Cardiac muscle cell (in vitro differentiated cells and primary cell): ENCODE results near the gene AQP12A. TPM values are rescaled to one million over a fixed set of nuclear protein-coding genes. Genes with fewer than 3 reads are reported as not detected.
A peak's percentile ranks its signal among the peaks of the same experiment; 100 is the strongest.

ENCODE experiments used
- DNase-seq, 2 donors: peaks; one replicate each; pipeline versions ENCODE4 v3.0.0 to v3.0.0-alpha.2; 2010 to 2017; ENCODE audit warnings: low read depth in 1 of 2, low spot score in 1 of 2
- H3K27ac ChIP-seq: fragments of 200-600 bp; sonication (generic); 2 replicates; pipeline ENCODE4 v1.5.1; 2016
- H3K27me3 ChIP-seq: fragments of 200-600 bp; sonication (generic); 2 replicates; pipeline ENCODE4 v1.6.0; 2016; ENCODE audit warnings: control low read depth
- H3K36me3 ChIP-seq: fragments of 200-600 bp; sonication (generic); 2 replicates; pipeline ENCODE4 v1.5.1; 2016; ENCODE audit warnings: control low read depth
- H3K4me1 ChIP-seq: fragments of 200-600 bp; sonication (generic); 2 replicates; pipeline ENCODE4 v1.8.1; 2017; ENCODE audit warnings: low read depth, mild to moderate bottlenecking, mixed run types
- H3K4me3 ChIP-seq: fragments of 200-600 bp; sonication (generic); 2 replicates; pipeline ENCODE4 v1.5.1; 2016; ENCODE audit warnings: mild to moderate bottlenecking
- H3K9me3 ChIP-seq: fragments of 200-600 bp; sonication (generic); 2 replicates; pipeline ENCODE4 v1.5.1; 2017; ENCODE audit warnings: low read depth, mild to moderate bottlenecking, control low read depth
- CTCF ChIP-seq: IDR thresholded peaks from 2 replicates; pipeline ENCODE4 v1.5.1; 2012; ENCODE audit warnings: low read depth, mild to moderate bottlenecking, low read length
- polyA plus RNA-seq: library from polyadenylated mRNA; unstranded; fragments of >200 nt; fragmentation: Nextera tagmentation; extraction: Ambion mirVana; gene quantifications from 2 replicates; pipeline ENCODE4 v1.2.1, GENCODE V29; 2016
- total RNA-seq: library from RNA; depleted of rRNA; stranded (reverse); fragments of >200 nt; gene quantifications from 2 replicates; pipeline ENCODE4 v1.2.3, GENCODE V29; 2016

AQP12A gene
- total and polyA plus RNA-seq, 2 experiments from 2014 or later: not detected

GRCh38 chr2:240732911-240733622 lies 41.4 kb downstream of the AQP12A start:
- H3K27ac ChIP-seq: no peak overlapping the region
- no peaks in the 10 kb centered on the region for H3K27me3 ChIP-seq
- no peak overlapping the region for H3K4me3 ChIP-seq
- peaks cover 14% of the 10 kb centered on the region for H3K4me1 ChIP-seq
- no peak for TF ChIP-seq CTCF
- no peaks in the 10 kb centered on the region for H3K9me3 ChIP-seq
- DNase-seq: no peak
- H3K36me3 ChIP-seq: no peaks in the 10 kb centered on the region

- Histone ChIP-seq H3K27me3 (no peaks in the 10 kb centered on the region), H3K36me3 (no peaks in the 10 kb centered on the region), H3K27ac (no peak overlapping the region), H3K9me3 (no peaks in the 10 kb centered on the region), H3K4me3 (no peak overlapping the region), H3K4me1 (peaks cover 14% of the 10 kb centered on the region)
- TF ChIP-seq CTCF: no peak
- no peak for DNase-seq
Observed at GRCh38 chr2:240733803-240734495, 42.3 kb downstream of the AQP12A start.

GRCh38 chr2:240734756-240735155 lies 43.1 kb downstream of the AQP12A start:
- Histone ChIP-seq H3K36me3 (no peaks in the 10 kb centered on the region), H3K9me3 (no peaks in the 10 kb centered on the region), H3K4me3 (no peak overlapping the region), H3K27ac (no peak overlapping the region), H3K4me1 (peaks cover 14% of the 10 kb centered on the region), H3K27me3 (no peaks in the 10 kb centered on the region)
- TF ChIP-seq CTCF: no peak
- no peak for DNase-seq

GRCh38 chr2:240735476-240735875 lies 43.8 kb downstream of the AQP12A start:
- no peak overlapping the region for H3K27ac ChIP-seq
- no peak for TF ChIP-seq CTCF

GRCh38 chr2:240736281-240737250 lies 44.9 kb downstream of the AQP12A start:
- H3K4me3 ChIP-seq: no peak overlapping the region
- DNase-seq: no peak
- no peaks in the 10 kb centered on the region for H3K27me3 ChIP-seq
- peak overlapping the region; percentile 22 for H3K27ac ChIP-seq
- no peaks in the 10 kb centered on the region for H3K36me3 ChIP-seq
- H3K9me3 ChIP-seq: no peaks in the 10 kb centered on the region
- peaks cover 14% of the 10 kb centered on the region for H3K4me1 ChIP-seq
- TF ChIP-seq CTCF: no peak

More at GRCh38 chr2:240735476-240735875, 43.8 kb downstream of the AQP12A start:
- no peaks in the 10 kb centered on the region for H3K27me3 ChIP-seq
- H3K4me3 ChIP-seq: no peak overlapping the region
- peaks cover 14% of the 10 kb centered on the region for H3K4me1 ChIP-seq
- no peaks in the 10 kb centered on the region for H3K9me3 ChIP-seq
- no peaks in the 10 kb centered on the region for H3K36me3 ChIP-seq
- no peak for DNase-seq
